H9 (cell line): ENCODE data around the gene HDGFL3. TPM values are rescaled to one million over a fixed set of nuclear protein-coding genes. Genes with fewer than 3 reads are reported as not detected.
A peak's percentile ranks its signal among the peaks of the same experiment; 100 is the strongest.

Source experiments
- DNase-seq: peaks from one replicate; pipeline ENCODE4 v3.0.0-alpha.2; 2017
- H2AFZ ChIP-seq: one replicate; pipeline ENCODE4 v1.6.1; 2013; ENCODE audit warnings: mild to moderate bottlenecking, low read length, control low read depth, moderate library complexity
- H2AK5ac ChIP-seq: 2 replicates; pipeline ENCODE4 v1.6.1; 2013; ENCODE audit warnings: low read length, control low read depth, mixed read lengths; ENCODE audit not compliant: insufficient read length
- H2BK120ac ChIP-seq: one replicate; pipeline ENCODE4 v1.6.1; 2013; ENCODE audit warnings: low read depth, mild to moderate bottlenecking, low read length, control low read depth, inconsistent platforms; ENCODE audit not compliant: poor library complexity, severe bottlenecking
- H2BK12ac ChIP-seq: 2 replicates; pipeline ENCODE4 v1.6.1; 2013; ENCODE audit warnings: low read length, control low read depth, mixed read lengths, low read depth; ENCODE audit not compliant: insufficient read length
- H2BK15ac ChIP-seq: 2 replicates; pipeline ENCODE4 v1.6.1; 2013; ENCODE audit warnings: low read depth, low read length, control low read depth
- H2BK20ac ChIP-seq: one replicate; pipeline ENCODE4 v1.6.1; 2013; ENCODE audit warnings: low read depth, mild to moderate bottlenecking, low read length, control low read depth, inconsistent platforms; ENCODE audit not compliant: poor library complexity, severe bottlenecking
- H2BK5ac ChIP-seq: 2 replicates; pipeline ENCODE4 v1.6.1; 2013; ENCODE audit warnings: low read length, control low read depth, mixed read lengths; ENCODE audit not compliant: insufficient read length
- H3K14ac ChIP-seq: 2 replicates; pipeline ENCODE4 v1.6.1; 2013; ENCODE audit warnings: low read length, control low read depth; ENCODE audit not compliant: insufficient read depth
- H3K18ac ChIP-seq: 2 replicates; pipeline ENCODE4 v1.6.1; 2013; ENCODE audit warnings: low read depth, mild to moderate bottlenecking, mixed read lengths, low read length, control low read depth; ENCODE audit not compliant: insufficient read length
- H3K23ac ChIP-seq: 2 replicates; pipeline ENCODE4 v1.6.1; 2013; ENCODE audit warnings: low read length, control low read depth, mixed read lengths, low read depth; ENCODE audit not compliant: insufficient read length
- H3K23me2 ChIP-seq: 2 replicates; pipeline ENCODE4 v1.6.1; 2013; ENCODE audit warnings: low read depth, mild to moderate bottlenecking, mixed read lengths, low read length, control low read depth; ENCODE audit not compliant: insufficient read length, poor library complexity, severe bottlenecking
- H3K27ac ChIP-seq: 2 replicates; pipeline ENCODE4 v1.5.1; 2013; ENCODE audit warnings: low read length, control low read depth, mixed read lengths, low read depth; ENCODE audit not compliant: insufficient read length
- H3K27me3 ChIP-seq: 2 replicates; pipeline ENCODE4 v1.6.1; 2013; ENCODE audit warnings: low read length, control low read depth, inconsistent platforms; ENCODE audit not compliant: insufficient read depth
- H3K4ac ChIP-seq: 2 replicates; pipeline ENCODE4 v1.6.1; 2013; ENCODE audit warnings: low read depth, mild to moderate bottlenecking, control low read depth, inconsistent platforms, low read length, moderate library complexity
- H3K4me1 ChIP-seq: 2 replicates; pipeline ENCODE4 v1.6.1; 2013; ENCODE audit warnings: low read length, control low read depth, inconsistent platforms; ENCODE audit not compliant: insufficient read depth
- H3K4me2 ChIP-seq: 2 replicates; pipeline ENCODE4 v1.6.1; 2013; ENCODE audit warnings: low read length, control low read depth, mixed read lengths; ENCODE audit not compliant: insufficient read length, insufficient read depth
- H3K56ac ChIP-seq: 2 replicates; pipeline ENCODE4 v1.6.1; 2013; ENCODE audit warnings: low read depth, mild to moderate bottlenecking, mixed read lengths, low read length, control low read depth; ENCODE audit not compliant: insufficient read length
- H3K79me1 ChIP-seq: 2 replicates; pipeline ENCODE4 v1.6.1; 2013; ENCODE audit warnings: low read depth, mild to moderate bottlenecking, moderate library complexity, low read length, control low read depth, inconsistent platforms; ENCODE audit not compliant: insufficient read depth, poor library complexity, severe bottlenecking
- H3K79me2 ChIP-seq: 2 replicates; pipeline ENCODE4 v1.6.1; 2013; ENCODE audit warnings: low read length, control low read depth, inconsistent platforms; ENCODE audit not compliant: insufficient read depth
- H3K9ac ChIP-seq: 2 replicates; pipeline ENCODE4 v1.6.1; 2013; ENCODE audit warnings: low read length, control low read depth, mixed read lengths; ENCODE audit not compliant: insufficient read length; ENCODE audit errors: extremely low read depth
- H3K9me3 ChIP-seq: one replicate; pipeline ENCODE4 v1.6.1; 2013; ENCODE audit warnings: low read depth, low read length, inconsistent platforms; ENCODE audit not compliant: control insufficient read depth
- H3T11ph ChIP-seq: one replicate; pipeline ENCODE4 v1.6.1; 2013; ENCODE audit warnings: mild to moderate bottlenecking, low read length, control low read depth, inconsistent platforms
- H4K20me1 ChIP-seq: one replicate; pipeline ENCODE4 v1.6.1; 2013; ENCODE audit not compliant: control insufficient read depth, insufficient read length, insufficient read depth
- H4K5ac ChIP-seq: 2 replicates; pipeline ENCODE4 v1.6.1; 2013; ENCODE audit warnings: low read depth, mild to moderate bottlenecking, mixed read lengths, low read length, control low read depth; ENCODE audit not compliant: insufficient read length
- H4K8ac ChIP-seq: replicated peaks from 2 replicates; pipeline ENCODE4 v1.6.1; 2013; ENCODE audit warnings: low read length, control low read depth, mixed read lengths, low read depth; ENCODE audit not compliant: insufficient read length
- H4K91ac ChIP-seq: 2 replicates; pipeline ENCODE4 v1.6.1; 2013; ENCODE audit warnings: low read depth, mild to moderate bottlenecking, moderate library complexity, mixed read lengths, low read length, control low read depth; ENCODE audit not compliant: insufficient read length
- H3K27ac Mint-ChIP-seq, 3 experiments: 2 replicates in 2 of 3; 3 replicates in 1 of 3; pipeline ENCODE4 v1.8.0; 2020 to 2021; ENCODE audit warnings: mixed read lengths in 3 of 3, mild to moderate bottlenecking in 1 of 3, moderate library complexity in 1 of 3
- H3K27me3 Mint-ChIP-seq: 2 replicates; pipeline ENCODE4 v1.8.0; 2021; ENCODE audit warnings: low read depth, mild to moderate bottlenecking, moderate library complexity, mixed read lengths
- H3K36me3 Mint-ChIP-seq, 3 experiments: 2 replicates in 2 of 3; 3 replicates in 1 of 3; pipeline ENCODE4 v1.8.0; 2020 to 2021; ENCODE audit warnings: low read depth in 3 of 3, mixed read lengths in 3 of 3; ENCODE audit not compliant: insufficient read depth in 1 of 3
- H3K4me1 Mint-ChIP-seq, 2 experiments: 2 replicates each; pipeline ENCODE4 v1.8.0; 2020; ENCODE audit warnings: mixed read lengths in 2 of 2
- H3K4me3 Mint-ChIP-seq, 2 experiments: 2 replicates in 1 of 2; 3 replicates in 1 of 2; pipeline ENCODE4 v1.8.0; 2020 to 2021; ENCODE audit warnings: mild to moderate bottlenecking in 2 of 2, mixed read lengths in 2 of 2, moderate library complexity in 1 of 2
- H3K9me3 Mint-ChIP-seq, 2 experiments: 2 replicates in 1 of 2; 3 replicates in 1 of 2; pipeline ENCODE4 v1.8.0; 2020; ENCODE audit warnings: mild to moderate bottlenecking in 2 of 2, mixed read lengths in 2 of 2, moderate library complexity in 1 of 2
- CTCF ChIP-seq: fragments of 200-600 bp; sonication (generic); conservative IDR thresholded peaks from 3 replicates; pipeline ENCODE4 v1.8.0; 2021; ENCODE audit warnings: antibody characterized with exemption, mild to moderate bottlenecking
- WGBS: extraction: QIAGEN DNeasy Blood & Tissue Kit; methylation state at CpG from one replicate; pipeline ENCODE4 v1.1.7; 2013; ENCODE audit warnings: missing lambda C conversion rate, low lambda C conversion rate, mixed read lengths; ENCODE audit not compliant: insufficient read length; ENCODE audit errors: extremely low coverage; 5-methylcytosine and 5-hydroxymethylcytosine counted together
- total RNA-seq: library from RNA; stranded (reverse); gene quantifications from 2 replicates; pipeline ENCODE4 v1.2.1, GENCODE V29; 2021

Gene HDGFL3
- total RNA-seq, 1 experiment from 2014 or later, result 120 TPM

GRCh38 chr15:83155942-83156341, 51.7 kb downstream of the HDGFL3 start:
- H3K36me3 Mint-ChIP-seq, result peaks cover 11 to 50% (median 49%) of the 10 kb centered on the region in 3 experiments; a peak in 6 of 7 replicates
- no peak overlapping the region for H3K18ac ChIP-seq
- H3K4ac ChIP-seq, result no peak overlapping the region
- no peaks in the 10 kb centered on the region for H3K9me3 Mint-ChIP-seq
- no peaks in the 10 kb centered on the region for H3K79me1 ChIP-seq
- no peak overlapping the region for H2BK120ac ChIP-seq
- H2BK20ac ChIP-seq, result no peak overlapping the region
- H2BK12ac ChIP-seq, result no peak overlapping the region
- H4K20me1 ChIP-seq, result no peaks in the 10 kb centered on the region
- H3K4me3 Mint-ChIP-seq, result no peak overlapping the region
- no peak overlapping the region for H3T11ph ChIP-seq
- H2AFZ ChIP-seq, result no peak overlapping the region
- TF ChIP-seq CTCF, result no peak
- no peak overlapping the region for H2AK5ac ChIP-seq
- WGBS, result no CpG with 5 or more reads among the region's 1 CpG
- no peak for DNase-seq
- no peak overlapping the region for H3K56ac ChIP-seq
- H3K9me3 ChIP-seq, result no peaks in the 10 kb centered on the region
- no peak overlapping the region for H2BK15ac ChIP-seq
- no peak overlapping the region for H3K4me2 ChIP-seq
- H3K79me2 ChIP-seq, result no peaks in the 10 kb centered on the region
- H4K91ac ChIP-seq, result no peak overlapping the region
- H3K4me1 Mint-ChIP-seq, result peaks cover 4 to 5% of the 10 kb centered on the region in 2 experiments; a peak in 1 of 4 replicates
- H2BK5ac ChIP-seq, result no peak overlapping the region
- no peaks in the 10 kb centered on the region for H3K23me2 ChIP-seq
- no peak overlapping the region for H4K8ac ChIP-seq
- H3K14ac ChIP-seq, result no peak overlapping the region
- no peaks in the 10 kb centered on the region for H3K27me3 Mint-ChIP-seq
- peak overlapping the region in 1 of 3 experiments; percentile 10; a peak in 1 of 7 replicates for H3K27ac Mint-ChIP-seq
- no peak overlapping the region for H4K5ac ChIP-seq
- no peak overlapping the region for H3K23ac ChIP-seq
- H3K27me3 ChIP-seq, result no peaks in the 10 kb centered on the region
- no peak overlapping the region for H3K27ac ChIP-seq
- no peaks in the 10 kb centered on the region for H3K4me1 ChIP-seq
- no peak overlapping the region for H3K9ac ChIP-seq
